Activated CD8-positive, alpha-beta memory T cell treated with anti-CD3 and anti-CD28 coated beads for 48 hours (primary cell): ENCODE data around the gene ADAP1.

Experiments used
- DNase-seq, 3 experiments: peaks; one replicate each; pipeline ENCODE4 v3.0.0-alpha.2; 2020; ENCODE audit warnings: low read depth in 2 of 3, low spot score in 2 of 3

Gene ADAP1

GRCh38 chr7:910441-910861 lies 44.0 kb downstream of the ADAP1 start:
- no peak for DNase-seq

GRCh38 chr7:909358-910329 lies 44.8 kb downstream of the ADAP1 start:
- no peak for DNase-seq

GRCh38 chr7:908591-909357 lies 45.7 kb downstream of the ADAP1 start:
- DNase-seq = peak in 1 of 3 experiments; percentile 82

GRCh38 chr7:908159-908581 lies 46.3 kb downstream of the ADAP1 start:
- DNase-seq = no peak

- no peak for DNase-seq
Measured at GRCh38 chr7:907158-907980, 47.1 kb downstream of the ADAP1 start.

GRCh38 chr7:906776-907157 lies 47.7 kb downstream of the ADAP1 start:
- DNase-seq = no peak

- no peak for DNase-seq
Measured at GRCh38 chr7:904847-905246, 49.6 kb downstream of the ADAP1 start.

GRCh38 chr7:903921-904755 lies 50.3 kb downstream of the ADAP1 start:
- no peak for DNase-seq

GRCh38 chr7:902996-903395 lies 51.5 kb downstream of the ADAP1 start:
- no peak for DNase-seq

GRCh38 chr7:901388-902154 lies 52.9 kb downstream of the ADAP1 start:
- DNase-seq = no peak

GRCh38 chr7:901041-901387 lies 53.5 kb downstream of the ADAP1 start:
- no peak for DNase-seq

GRCh38 chr7:900331-901040 lies 54.0 kb downstream of the ADAP1 start:
- no peak for DNase-seq

- no peak for DNase-seq
Measured at GRCh38 chr7:899806-900205, 54.7 kb downstream of the ADAP1 start.

GRCh38 chr7:898855-899681 lies 55.4 kb downstream of the ADAP1 start:
- DNase-seq = no peak

GRCh38 chr7:898460-898854 lies 56.0 kb downstream of the ADAP1 start:
- DNase-seq = no peak

- no peak for DNase-seq
Measured at GRCh38 chr7:897771-898376, 56.6 kb downstream of the ADAP1 start.

- no peak for DNase-seq
Measured at GRCh38 chr7:897086-897485, 57.4 kb downstream of the ADAP1 start.
